ENCODE results near the gene EHMT1. TPM values are rescaled to one million over a fixed set of nuclear protein-coding genes. Genes with fewer than 3 reads are reported as not detected.

EHMT1 gene
- total and polyA plus RNA-seq, 10 of the 15 experiments (the other 5 are each of a cell fraction or from before 2014, with no cell fraction given) = 2.9 to 100 (median 48.1) TPM

GRCh38 chr9:137752426-137752825 is 133.6 kb downstream of the EHMT1 start (continued):
- no peak for TF ChIP-seq ZNF687 (IDR thresholded peaks at IDR 0.05)
- TF ChIP-seq CTCF (IDR thresholded peaks at IDR 0.05 in 2 of 3, conservative IDR thresholded peaks at IDR 0.05 in 1 of 3; ENCODE audit: control insufficient read depth in 2 of 3, extremely low read depth in 1 of 3, insufficient read depth in 1 of 3, low read depth in 3 of 3, low read length in 3 of 3) = no peak
- no peak for TF ChIP-seq MTA3 (IDR thresholded peaks at IDR 0.05; ENCODE audit: borderline replicate concordance, low read length)
- TF ChIP-seq PAX5 (IDR thresholded peaks at IDR 0.05; ENCODE audit: borderline replicate concordance, low read depth, low read length) = no peak
- TF ChIP-seq RB1 (IDR thresholded peaks at IDR 0.05; ENCODE audit: borderline replicate concordance) = no peak

GRCh38 chr9:137753192-137753765 is 134.5 kb downstream of the EHMT1 start:
- DNase-seq (ENCODE audit: low read depth, low spot score) (no peak), FAIRE-seq (no peak), ATAC-seq (no peak)
- ChIA-PET CTCF (no interaction called here), POLR2A (no interaction called here), RAD21 (ENCODE audit: unreplicated experiment) (no interaction called here), SMC1A (ENCODE audit: uncharacterized antibody, unreplicated experiment) (no interaction called here)
- Histone ChIP-seq H3K4me1 (ENCODE audit: control insufficient read depth, insufficient read depth, low read length) (peaks cover 26% of the 10 kb centered on the region), H3K9me3 (replicated peaks; ENCODE audit: control insufficient read depth, insufficient read depth, low read length) (peaks cover 11% of the 10 kb centered on the region; the same call in 2 of the 3 replicates), H3K27me3 (replicated peaks in 1 of 2; ENCODE audit: control insufficient read depth in 2 of 2, insufficient read depth in 2 of 2, low read length in 1 of 2) (no peaks in the 10 kb centered on the region), H3K9ac (ENCODE audit: control insufficient read depth, insufficient read depth, low read length) (no peak overlapping the region), H2AFZ (ENCODE audit: control insufficient read depth, low read depth, low read length) (no peak overlapping the region), H3K27ac (ENCODE audit: control insufficient read depth, insufficient read depth) (no peak overlapping the region), H3K79me2 (ENCODE audit: control insufficient read depth, insufficient read depth, low read length) (peaks cover 7% of the 10 kb centered on the region), H3K4me3 (no peak overlapping the region), H3K4me2 (ENCODE audit: control insufficient read depth, insufficient read depth) (no peak overlapping the region), H3K36me3 (ENCODE audit: control insufficient read depth in 2 of 2, insufficient read depth in 2 of 2, low read length in 1 of 2) (peaks cover 31 to 61% of the 10 kb centered on the region in 2 experiments), H4K20me1 (ENCODE audit: control insufficient read depth, insufficient read depth) (no peaks in the 10 kb centered on the region)
- in situ Hi-C loops (cut with MboI) = no loop called here
- BruUV-seq (replicated peaks) = no TSS peak
- WGBS (ENCODE audit: insufficient coverage, insufficient replicate concordance, low lambda C conversion rate, missing lambda C conversion rate) = 90% methylated on average over 22 of the region's 22 CpGs
- intact Hi-C loops (cut with micrococcal nuclease; ENCODE audit: unreplicated experiment) = no loop called here
- TF ChIP-seq CTCF (IDR thresholded peaks at IDR 0.05 in 2 of 3, conservative IDR thresholded peaks at IDR 0.05 in 1 of 3; ENCODE audit: control insufficient read depth in 2 of 3, extremely low read depth in 1 of 3, insufficient read depth in 1 of 3, low read depth in 3 of 3, low read length in 3 of 3) = no peak
- no peak for TF ChIP-seq BCLAF1 (IDR thresholded peaks at IDR 0.05)
- no peak for TF ChIP-seq SP1 (IDR thresholded peaks at IDR 0.05; ENCODE audit: low read depth, low read length)
- no peak for TF ChIP-seq USF1 (IDR thresholded peaks at IDR 0.05; ENCODE audit: borderline replicate concordance, extremely low read length, insufficient read depth, low read depth, low read length)

Measured in GM12878 (cell line).